H1 (cell line): ENCODE results near the gene OR2B3. TPM values are rescaled to one million over a fixed set of nuclear protein-coding genes. Genes with fewer than 3 reads are reported as not detected.

ENCODE experiments used
- CTCF ChIA-PET: fragments of 300-600 bp; sonication (Branson Sonifier 250); formaldehyde crosslinking; loops from one replicate; lab custom pipeline; 2021; ENCODE audit not compliant: partially characterized antibody; lab: Charles Lee
- POLR2A ChIA-PET: fragments of 300-600 bp; sonication (Branson Sonifier 250); formaldehyde crosslinking; loops from one replicate; lab custom pipeline; 2021; ENCODE audit warnings: inconsistent platforms; ENCODE audit not compliant: partially characterized antibody; lab: Charles Lee
- DNase-seq, 2 experiments: peaks; one replicate each; pipeline versions ENCODE4 v3.0.0 to v3.0.0-alpha.2; 2010 to 2022; ENCODE audit warnings: low spot score in 2 of 2, low read depth in 1 of 2, mixed read lengths in 1 of 2
- FAIRE-seq: peaks from 2 replicates; lab custom pipeline; 2011; peaks lifted over from hg19 to GRCh38; lab: Jason Lieb, UNC
- H2AFZ ChIP-seq: 2 replicates; pipeline ENCODE4 v1.8.1; 2012; ENCODE audit warnings: low read length, inconsistent platforms
- H2AK5ac ChIP-seq: 2 replicates; pipeline ENCODE4 v1.6.1; 2013; ENCODE audit warnings: low read depth, low read length
- H2BK120ac ChIP-seq: replicated peaks from 2 replicates; pipeline ENCODE3; 2013; ENCODE audit warnings: low read depth, low read length, inconsistent platforms
- H2BK12ac ChIP-seq: 2 replicates; pipeline ENCODE4 v1.6.1; 2013; ENCODE audit warnings: low read depth, low read length
- H2BK15ac ChIP-seq: 2 replicates; pipeline ENCODE4 v1.6.1; 2013; ENCODE audit warnings: low read length
- H2BK20ac ChIP-seq: 2 replicates; pipeline ENCODE4 v1.6.1; 2013; ENCODE audit warnings: low read length
- H2BK5ac ChIP-seq: 2 replicates; pipeline ENCODE4 v1.6.1; 2013; ENCODE audit warnings: low read depth, low read length
- H3K14ac ChIP-seq: 2 replicates; pipeline ENCODE4 v1.6.1; 2013; ENCODE audit warnings: inconsistent platforms; ENCODE audit not compliant: insufficient read length
- H3K18ac ChIP-seq: 2 replicates; pipeline ENCODE4 v1.6.1; 2013; ENCODE audit warnings: low read length; ENCODE audit errors: extremely low read depth
- H3K23ac ChIP-seq: 2 replicates; pipeline ENCODE4 v1.6.1; 2013; ENCODE audit warnings: inconsistent platforms; ENCODE audit not compliant: insufficient read length
- H3K23me2 ChIP-seq: 2 replicates; pipeline ENCODE4 v1.6.1; 2013; ENCODE audit warnings: low read depth, low read length
- H3K27ac ChIP-seq: 2 replicates; pipeline ENCODE4 v1.6.1; 2011; ENCODE audit warnings: low read depth, low read length, inconsistent platforms
- H3K27me3 ChIP-seq, 4 experiments: replicated peaks in 1 of 4; 1 replicate in 1 of 4; 2 replicates in 3 of 4; pipeline versions ENCODE4 v1.6.1 to v1.8.1; 2011 to 2013; ENCODE audit warnings: low read length in 3 of 4, mild to moderate bottlenecking in 3 of 4, inconsistent platforms in 2 of 4, mixed read lengths in 2 of 4, moderate library complexity in 1 of 4; ENCODE audit not compliant: control insufficient read depth in 3 of 4, insufficient read depth in 3 of 4; ENCODE audit errors: extremely low read depth in 1 of 4
- H3K36me3 ChIP-seq, 4 experiments: 2 replicates each; pipeline versions ENCODE4 v1.6.1 to v1.8.1; 2011 to 2013; ENCODE audit warnings: mild to moderate bottlenecking in 4 of 4, low read length in 3 of 4, moderate library complexity in 2 of 4, control low read depth in 1 of 4, inconsistent platforms in 1 of 4; ENCODE audit not compliant: insufficient read depth in 4 of 4, control insufficient read depth in 2 of 4
- H3K4ac ChIP-seq: replicated peaks from 2 replicates; pipeline ENCODE3; 2013; ENCODE audit warnings: low read length, low read depth, mixed read lengths, inconsistent platforms; ENCODE audit not compliant: insufficient read length
- H3K4me1 ChIP-seq, 4 experiments: replicated peaks in 1 of 4; 1 replicate in 1 of 4; 2 replicates in 3 of 4; pipeline versions ENCODE4 v1.6.1 to v1.8.1; 2011 to 2013; ENCODE audit warnings: low read length in 3 of 4, inconsistent platforms in 2 of 4, mixed read lengths in 1 of 4; ENCODE audit not compliant: insufficient read depth in 4 of 4, control insufficient read depth in 3 of 4
- H3K4me2 ChIP-seq, 2 experiments: 2 replicates each; pipeline versions ENCODE4 v1.6.1 to v1.8.1; 2011 to 2013; ENCODE audit warnings: low read depth in 2 of 2, low read length in 2 of 2, control low read depth in 1 of 2, inconsistent platforms in 1 of 2, mild to moderate bottlenecking in 1 of 2; ENCODE audit not compliant: insufficient read depth in 1 of 2
- H3K4me3 ChIP-seq, 4 experiments: fragments of 200-600, 300-600 bp in 1 of 4; sonication (generic), shearing (Covaris generic), sonication (Bioruptor Twin) in 1 of 4; 2 replicates each; pipeline versions ENCODE4 v1.5.1 to v1.8.1; 2011 to 2016; ENCODE audit warnings: low read length in 4 of 4, low read depth in 3 of 4, control low read depth in 2 of 4, inconsistent platforms in 2 of 4, mild to moderate bottlenecking in 2 of 4, mixed read lengths in 1 of 4, moderate library complexity in 1 of 4; ENCODE audit not compliant: insufficient read depth in 2 of 4; ENCODE audit errors: extremely low read depth in 1 of 4
- H3K56ac ChIP-seq: replicated peaks from 2 replicates; pipeline ENCODE3; 2013; ENCODE audit warnings: low read depth, mild to moderate bottlenecking, mixed read lengths, low read length, inconsistent platforms; ENCODE audit not compliant: insufficient read length
- H3K79me1 ChIP-seq: 2 replicates; pipeline ENCODE4 v1.6.1; 2013; ENCODE audit warnings: low read depth, low read length, control low read depth
- H3K79me2 ChIP-seq, 2 experiments: 2 replicates each; pipeline versions ENCODE4 v1.6.1 to v1.8.1; 2012 to 2013; ENCODE audit warnings: low read length in 2 of 2, mild to moderate bottlenecking in 2 of 2, inconsistent platforms in 1 of 2; ENCODE audit not compliant: insufficient read depth in 2 of 2, control insufficient read depth in 1 of 2
- H3K9ac ChIP-seq, 4 experiments: replicated peaks in 1 of 4; 1 replicate in 1 of 4; 2 replicates in 3 of 4; pipeline versions ENCODE4 v1.6.1 to v1.8.1; 2011 to 2013; ENCODE audit warnings: low read depth in 3 of 4, low read length in 3 of 4, control low read depth in 2 of 4, mild to moderate bottlenecking in 2 of 4, moderate library complexity in 2 of 4, inconsistent platforms in 1 of 4; ENCODE audit errors: extremely low read depth in 1 of 4
- H3K9me3 ChIP-seq, 2 experiments: 2 replicates each; pipeline versions ENCODE4 v1.6.1 to v1.8.1; 2012 to 2013; ENCODE audit warnings: mild to moderate bottlenecking in 2 of 2, moderate library complexity in 2 of 2, control low read depth in 1 of 2, inconsistent platforms in 1 of 2, low read depth in 1 of 2, low read length in 1 of 2, mixed read lengths in 1 of 2; ENCODE audit not compliant: insufficient read depth in 2 of 2
- H4K20me1 ChIP-seq, 2 experiments: replicated peaks in 1 of 2; 2 replicates each; pipeline versions ENCODE3 to v1.8.1; 2011 to 2013; ENCODE audit warnings: inconsistent platforms in 2 of 2, low read length in 2 of 2, mild to moderate bottlenecking in 1 of 2; ENCODE audit not compliant: insufficient read depth in 2 of 2, control insufficient read depth in 1 of 2
- H4K5ac ChIP-seq: 2 replicates; pipeline ENCODE4 v1.6.1; 2013; ENCODE audit warnings: low read length, low read depth, mixed read lengths, inconsistent platforms; ENCODE audit not compliant: insufficient read length
- H4K8ac ChIP-seq: 2 replicates; pipeline ENCODE4 v1.8.0; 2013; ENCODE audit warnings: mild to moderate bottlenecking, moderate library complexity, low read length, inconsistent platforms; ENCODE audit not compliant: insufficient read depth; ENCODE audit errors: extremely low read depth
- H4K91ac ChIP-seq: replicated peaks from 2 replicates; pipeline ENCODE3; 2013; ENCODE audit warnings: low read length, mixed read lengths, inconsistent platforms; ENCODE audit not compliant: insufficient read length
- ASH2L ChIP-seq: fragments of 200-600, 300-600 bp; sonication (generic); IDR thresholded peaks from one replicate; pipeline ENCODE4 v1.7.1; 2017; ENCODE audit warnings: low read length
- BACH1 ChIP-seq: IDR thresholded peaks from 2 replicates; pipeline ENCODE4 v1.6.1; 2012; ENCODE audit warnings: low read length, improper control_type of control experiment
- BCL11A ChIP-seq, 2 experiments: IDR thresholded peaks; one replicate each; pipeline ENCODE4 v1.6.1; 2011; ENCODE audit warnings: low read depth in 2 of 2, low read length in 2 of 2, mild to moderate bottlenecking in 2 of 2
- EZH2 ChIP-seq: fragments of 200-600 bp; sonication (generic); IDR thresholded peaks from 2 replicates; pipeline ENCODE4 v1.7.1; 2012; ENCODE audit warnings: low read depth, mild to moderate bottlenecking, moderate library complexity, low read length, inconsistent platforms; ENCODE audit not compliant: severe bottlenecking
- FOSL1 ChIP-seq: IDR thresholded peaks from 2 replicates; pipeline ENCODE4 v1.6.1; 2011; ENCODE audit warnings: mild to moderate bottlenecking, low read depth, low read length, moderate library complexity; ENCODE audit not compliant: insufficient read depth
- HDAC6 ChIP-seq: IDR thresholded peaks from one replicate; pipeline ENCODE4 v1.7.1; 2012; ENCODE audit warnings: low read depth, mild to moderate bottlenecking, inconsistent platforms, low read length, moderate library complexity
- KDM1A ChIP-seq: fragments of 200-600, 300-600 bp; sonication (generic); IDR thresholded peaks from 2 replicates; pipeline ENCODE4 v1.7.1; 2016; ENCODE audit warnings: mild to moderate bottlenecking, low read length, borderline replicate concordance
- NRF1 ChIP-seq: IDR thresholded peaks from 2 replicates; pipeline ENCODE4 v1.6.1; 2011; ENCODE audit warnings: mild to moderate bottlenecking, low read depth, low read length, improper control_type of control experiment
- SP1 ChIP-seq: IDR thresholded peaks from 2 replicates; pipeline ENCODE4 v1.6.1; 2011; ENCODE audit warnings: low read depth, low read length
- TBP ChIP-seq: IDR thresholded peaks from 2 replicates; pipeline ENCODE4 v1.6.1; 2011; ENCODE audit warnings: low read depth, low read length, improper control_type of control experiment
- whole genome bisulfite sequencing, 2 experiments: shearing (Covaris generic) in 1 of 2; methylation state at CpG; one replicate each; pipeline versions ENCODE4 v1.1.6 to v1.1.7; 2013 to 2015; ENCODE audit warnings: low lambda C conversion rate in 2 of 2, mixed read lengths in 2 of 2, inconsistent platforms in 1 of 2, low coverage in 1 of 2, missing lambda C conversion rate in 1 of 2; ENCODE audit not compliant: insufficient replicate concordance in 2 of 2, insufficient coverage in 1 of 2, insufficient read length in 1 of 2; ENCODE audit errors: extremely low coverage in 1 of 2, missing lambda C conversion rate in 1 of 2; 5-methylcytosine and 5-hydroxymethylcytosine counted together
- polyA plus RNA-seq, 7 experiments: library from polyadenylated mRNA; depleted of rRNA in 3 of 7; stranded (reverse) in 5 of 7; unstranded in 2 of 7; fragments of >200 nt in 5 of 7; fragments of 200-250 nt in 2 of 7; gene quantifications; 1 replicate in 5 of 7; 2 replicates in 1 of 7; 4 replicates in 1 of 7; pipeline versions ENCODE4 v1.2.1 to v1.2.3, GENCODE V29; 2011 to 2013; ENCODE audit warnings: missing spikeins in 2 of 7, mixed read lengths in 2 of 7
- total RNA-seq: library from RNA; stranded (reverse); fragmentation: NEBNext Ultra II Directional; extraction: Animal tissue kit (Norgen Biotek cat#: 25700); gene quantifications from 2 replicates; pipeline ENCODE4 v1.2.1, GENCODE V29; 2021
- TF ChIP-seq, protein P1 (sequence below): IDR thresholded peaks from 2 replicates; pipeline ENCODE4 v1.6.1; 2012; ENCODE audit warnings: inconsistent platforms
- TF ChIP-seq, protein P2 (sequence below): IDR thresholded peaks from 2 replicates; pipeline ENCODE4 v1.6.1; 2012; ENCODE audit warnings: inconsistent platforms
- TF ChIP-seq, protein P3 (sequence below): IDR thresholded peaks from 2 replicates; pipeline ENCODE4 v1.6.1; 2011; ENCODE audit warnings: low read depth, mild to moderate bottlenecking, low read length; ENCODE audit not compliant: insufficient read depth

Gene OR2B3
- total and polyA plus RNA-seq, 2 of the 8 experiments (the other 6 are each of a cell fraction or from before 2014, with no cell fraction given) = not detected

DNA sequence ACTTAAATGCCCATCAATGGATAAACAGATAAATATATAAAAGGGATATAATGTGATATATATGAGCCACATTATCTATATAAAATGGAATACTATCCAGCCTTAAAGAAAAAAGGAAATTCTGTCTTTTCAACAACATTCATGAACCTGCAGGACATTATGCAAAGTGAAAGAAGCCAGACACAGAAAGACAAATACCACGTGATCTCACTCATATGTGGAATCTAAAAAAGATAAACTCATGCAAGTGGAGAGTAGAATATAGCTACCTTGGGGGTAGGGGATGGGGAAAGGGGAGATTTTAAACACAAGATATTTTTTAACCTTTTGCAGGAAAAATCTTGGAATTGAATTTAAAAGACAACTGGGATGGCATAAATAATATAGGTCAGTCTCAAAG, 10.7 kb upstream of the OR2B3 start:
- Histone ChIP-seq H4K20me1 (no peaks in the 10 kb centered on the region), H3K27ac (no peak overlapping the region), H3K4me1 (no peaks in the 10 kb centered on the region), H3K9ac (no peak overlapping the region), H4K5ac (no peak overlapping the region), H3K56ac (no peak overlapping the region), H2BK12ac (no peak overlapping the region), H3K79me2 (no peaks in the 10 kb centered on the region), H2AK5ac (no peak overlapping the region), H3K4ac (no peak overlapping the region), H3K23ac (no peak overlapping the region), H2AFZ (no peak overlapping the region), H2BK120ac (no peak overlapping the region), H3K18ac (no peak overlapping the region), H3K9me3 (no peaks in the 10 kb centered on the region), H2BK5ac (no peak overlapping the region), H3K36me3 (no peaks in the 10 kb centered on the region), H2BK15ac (no peak overlapping the region), H3K14ac (no peak overlapping the region), H3K4me2 (no peak overlapping the region), H3K27me3 (no peaks in the 10 kb centered on the region), H3K23me2 (no peaks in the 10 kb centered on the region), H4K91ac (no peak overlapping the region), H2BK20ac (no peak overlapping the region), H4K8ac (no peak overlapping the region), H3K4me3 (no peak overlapping the region), H3K79me1 (no peaks in the 10 kb centered on the region)
- no peak for DNase-seq
- ChIA-PET POLR2A (no interaction called here), CTCF (no interaction called here)
- no peak for FAIRE-seq
- 83% methylated on average over 1 of the region's 1 CpG; no CpG with 5 or more reads in 1 of the 2 experiments for WGBS, 2 experiments
- TF ChIP-seq KDM1A (no peak), HDAC6 (no peak), SP1 (no peak), NRF1 (no peak), ASH2L (no peak), BACH1 (no peak), TBP (no peak), BCL11A (IDR thresholded peaks at IDR 0.05; ENCODE audit: low read depth in 2 of 2, low read length in 2 of 2) (no peak), EZH2 (no peak), FOSL1 (no peak)
- TF ChIP-seq, protein P1, sequence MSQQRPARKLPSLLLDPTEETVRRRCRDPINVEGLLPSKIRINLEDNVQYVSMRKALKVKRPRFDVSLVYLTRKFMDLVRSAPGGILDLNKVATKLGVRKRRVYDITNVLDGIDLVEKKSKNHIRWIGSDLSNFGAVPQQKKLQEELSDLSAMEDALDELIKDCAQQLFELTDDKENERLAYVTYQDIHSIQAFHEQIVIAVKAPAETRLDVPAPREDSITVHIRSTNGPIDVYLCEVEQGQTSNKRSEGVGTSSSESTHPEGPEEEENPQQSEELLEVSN = no peak
- TF ChIP-seq, protein P2, sequence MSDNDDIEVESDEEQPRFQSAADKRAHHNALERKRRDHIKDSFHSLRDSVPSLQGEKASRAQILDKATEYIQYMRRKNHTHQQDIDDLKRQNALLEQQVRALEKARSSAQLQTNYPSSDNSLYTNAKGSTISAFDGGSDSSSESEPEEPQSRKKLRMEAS = no peak
- TF ChIP-seq, protein P3, sequence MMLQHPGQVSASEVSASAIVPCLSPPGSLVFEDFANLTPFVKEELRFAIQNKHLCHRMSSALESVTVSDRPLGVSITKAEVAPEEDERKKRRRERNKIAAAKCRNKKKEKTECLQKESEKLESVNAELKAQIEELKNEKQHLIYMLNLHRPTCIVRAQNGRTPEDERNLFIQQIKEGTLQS = no peak
